Mucosa of stomach (tissue), 1 donor: ENCODE measurements around the gene NDUFA13.

Source experiments
- H3K27me3 ChIP-seq: one replicate; pipeline ENCODE4 v1.7.0; 2013; ENCODE audit warnings: mild to moderate bottlenecking, low read length; ENCODE audit not compliant: control insufficient read depth, insufficient read depth
- H3K36me3 ChIP-seq: one replicate; pipeline ENCODE4 v1.7.0; 2013; ENCODE audit warnings: low read length; ENCODE audit not compliant: control insufficient read depth, insufficient read depth
- H3K4me1 ChIP-seq: one replicate; pipeline ENCODE4 v1.7.0; 2013; ENCODE audit warnings: mild to moderate bottlenecking, low read length; ENCODE audit not compliant: control insufficient read depth, insufficient read depth
- H3K4me3 ChIP-seq: one replicate; pipeline ENCODE4 v1.7.0; 2013; ENCODE audit warnings: low read length
- H3K9ac ChIP-seq: one replicate; pipeline ENCODE4 v1.7.0; 2013; ENCODE audit warnings: mild to moderate bottlenecking, low read length, moderate library complexity
- H3K9me3 ChIP-seq: one replicate; pipeline ENCODE4 v1.7.0; 2013; ENCODE audit warnings: mild to moderate bottlenecking, low read length, moderate library complexity; ENCODE audit not compliant: control insufficient read depth
- donor health status: Pancreatic carcinoma.

Gene NDUFA13

DNA sequence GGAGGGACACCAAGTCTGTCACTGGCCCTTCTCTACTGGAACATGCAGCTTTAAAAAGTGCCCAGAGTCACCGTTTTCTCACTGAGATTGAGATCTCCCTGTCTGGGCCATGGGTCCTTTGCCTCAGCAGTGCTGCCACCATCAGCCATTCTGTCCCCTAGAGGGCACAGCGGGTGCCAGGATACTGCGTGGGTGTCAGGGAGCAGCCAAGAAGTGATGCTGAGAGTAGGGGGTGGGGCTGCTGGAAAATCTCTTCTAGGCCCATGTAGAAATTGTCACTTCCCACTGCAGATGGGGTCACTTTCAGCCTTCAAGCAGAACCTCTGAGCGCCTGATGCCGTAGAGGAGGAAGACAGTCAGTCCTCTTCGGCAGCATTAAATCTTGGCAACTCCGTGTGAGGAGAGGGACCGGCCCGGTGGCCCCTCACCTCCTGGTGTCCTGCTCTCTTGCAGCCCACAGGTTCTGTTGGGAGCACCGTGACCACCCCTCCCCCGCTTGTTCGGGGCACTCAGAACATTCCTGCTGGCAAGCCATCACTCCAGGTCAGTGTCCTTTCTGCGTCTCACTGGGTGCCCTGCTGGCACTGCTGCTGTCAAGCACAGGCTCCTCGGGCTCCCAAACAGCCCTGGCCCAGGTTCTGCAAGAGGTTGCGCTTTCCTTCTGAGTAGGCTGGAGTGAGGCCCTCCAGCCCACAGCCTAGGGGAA, 22.0 kb upstream of the NDUFA13 start:
- Histone ChIP-seq H3K4me3 (no peak overlapping the region), H3K36me3 (peaks cover 36% of the 10 kb centered on the region), H3K27me3 (no peaks in the 10 kb centered on the region), H3K9ac (no peak overlapping the region), H3K9me3 (no peaks in the 10 kb centered on the region), H3K4me1 (peaks cover 13% of the 10 kb centered on the region)

DNA sequence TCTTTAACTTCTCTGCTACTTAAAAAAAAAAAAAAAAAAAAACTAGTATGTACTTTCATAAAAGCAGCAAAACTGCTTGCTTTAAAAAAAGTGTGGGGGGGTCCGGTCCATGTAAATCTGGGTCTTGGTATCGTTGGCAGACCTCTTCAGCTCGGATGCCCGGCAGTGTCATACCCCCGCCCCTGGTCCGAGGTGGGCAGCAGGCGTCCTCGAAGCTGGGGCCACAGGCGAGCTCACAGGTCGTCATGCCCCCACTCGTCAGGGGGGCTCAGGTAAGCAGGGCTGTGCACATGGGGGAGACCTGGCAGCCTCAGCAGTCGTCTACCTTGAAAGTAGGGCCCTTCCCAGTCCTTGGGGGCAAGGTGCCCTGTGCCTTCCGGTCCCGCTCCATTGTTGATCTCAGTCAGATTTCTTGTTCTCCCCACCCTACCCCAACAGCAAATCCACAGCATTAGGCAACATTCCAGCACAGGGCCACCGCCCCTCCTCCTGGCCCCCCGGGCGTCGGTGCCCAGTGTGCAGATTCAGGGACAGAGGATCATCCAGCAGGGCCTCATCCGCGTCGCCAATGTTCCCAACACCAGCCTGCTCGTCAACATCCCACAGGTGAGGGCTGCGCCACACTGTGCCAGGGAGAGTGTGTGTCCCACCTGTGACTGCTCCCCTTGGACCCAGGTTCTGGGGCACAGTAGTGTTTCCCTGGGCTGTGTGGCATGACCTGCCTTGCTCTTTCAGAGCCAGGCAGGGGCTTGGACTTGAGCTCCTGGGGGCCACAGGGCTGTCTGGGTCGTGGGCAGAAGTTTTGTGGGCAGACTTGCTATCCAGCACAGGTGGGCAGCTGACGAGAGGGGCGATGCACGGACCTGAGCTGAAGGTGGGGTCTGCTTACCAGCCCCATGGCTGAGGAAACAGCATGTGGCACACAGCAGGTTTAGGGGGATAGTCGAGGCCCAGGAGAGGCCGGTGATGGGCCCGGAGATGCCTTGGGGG, 20.1 kb upstream of the NDUFA13 start:
- Histone ChIP-seq H3K27me3 (no peaks in the 10 kb centered on the region), H3K9ac (no peak overlapping the region), H3K36me3 (peaks cover 43% of the 10 kb centered on the region), H3K9me3 (no peaks in the 10 kb centered on the region), H3K4me1 (no peaks in the 10 kb centered on the region), H3K4me3 (no peak overlapping the region)

- Histone ChIP-seq H3K27me3 (no peaks in the 10 kb centered on the region), H3K9ac (no peak overlapping the region), H3K36me3 (peaks cover 43% of the 10 kb centered on the region), H3K9me3 (no peaks in the 10 kb centered on the region), H3K4me3 (no peak overlapping the region), H3K4me1 (no peaks in the 10 kb centered on the region)
Observed at GRCh38 chr19:19498255-19498991, 17.6 kb upstream of the NDUFA13 start.

DNA sequence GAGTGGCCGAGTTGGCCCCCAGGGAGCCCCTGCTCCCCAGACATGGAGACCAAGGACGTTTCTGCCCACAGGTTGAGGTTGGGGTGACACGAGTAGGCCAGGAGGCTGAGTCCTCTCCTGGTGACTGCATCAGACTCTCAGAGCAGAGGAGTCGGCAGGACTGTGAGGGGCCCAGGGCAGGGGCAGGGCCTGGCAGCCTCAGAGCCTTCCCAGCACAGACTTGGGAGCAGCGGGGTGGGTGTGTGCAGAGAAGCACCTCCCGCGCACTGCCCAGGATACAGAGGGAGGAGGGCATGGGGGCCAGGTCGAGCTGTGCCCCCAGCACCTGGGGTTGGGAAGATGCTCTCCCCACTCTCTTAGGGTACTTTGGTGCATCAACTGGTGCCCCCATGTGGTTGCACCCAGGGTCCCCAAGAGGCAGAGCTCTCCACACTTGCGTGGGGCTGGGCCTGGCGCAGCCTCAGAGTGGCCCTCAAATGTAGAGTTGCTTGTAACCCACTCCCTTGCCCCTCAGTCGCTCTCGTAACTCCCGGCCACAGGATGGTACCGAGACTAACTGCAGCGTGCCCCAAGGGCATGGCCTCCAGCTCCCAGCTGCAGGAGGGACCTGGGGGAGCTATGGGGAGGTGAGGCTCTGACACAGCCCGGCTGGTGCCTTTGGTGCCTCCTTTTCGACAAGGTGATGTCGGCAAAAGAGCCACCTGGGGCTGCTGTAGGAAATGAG, 16.6 kb upstream of the NDUFA13 start:
- Histone ChIP-seq H3K4me1 (no peaks in the 10 kb centered on the region), H3K9me3 (no peaks in the 10 kb centered on the region), H3K36me3 (peaks cover 40% of the 10 kb centered on the region), H3K27me3 (no peaks in the 10 kb centered on the region), H3K4me3 (no peak overlapping the region), H3K9ac (no peak overlapping the region)

- H3K4me3 ChIP-seq = no peak overlapping the region
- peaks cover 40% of the 10 kb centered on the region for H3K36me3 ChIP-seq
- H3K4me1 ChIP-seq = no peaks in the 10 kb centered on the region
- no peaks in the 10 kb centered on the region for H3K27me3 ChIP-seq
- H3K9ac ChIP-seq = no peak overlapping the region
- H3K9me3 ChIP-seq = no peaks in the 10 kb centered on the region
Observed at GRCh38 chr19:19500975-19501644, 14.9 kb upstream of the NDUFA13 start.

DNA sequence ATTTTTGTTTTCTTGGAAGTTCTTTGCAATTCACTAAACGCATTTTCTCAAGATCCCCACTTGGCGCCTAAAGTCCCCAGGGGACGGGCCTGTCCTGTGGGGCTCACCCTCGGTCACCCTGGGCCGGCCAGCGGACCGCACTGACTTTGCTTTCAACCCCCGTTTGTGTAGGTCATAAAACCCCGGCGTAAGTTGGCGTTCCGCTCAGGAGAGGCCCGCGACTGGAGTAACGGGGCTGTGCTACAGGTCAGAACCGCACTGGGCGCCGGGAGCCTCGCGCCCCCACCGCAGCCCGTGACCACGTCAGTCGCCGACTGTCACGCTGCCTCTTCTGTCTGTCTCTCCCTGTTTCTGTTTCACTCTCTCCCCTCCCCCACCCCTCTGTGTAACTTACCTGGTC, 14.2 kb upstream of the NDUFA13 start:
- Histone ChIP-seq H3K4me3 (no peak overlapping the region), H3K27me3 (no peaks in the 10 kb centered on the region), H3K36me3 (peaks cover 33% of the 10 kb centered on the region), H3K4me1 (no peaks in the 10 kb centered on the region), H3K9ac (no peak overlapping the region), H3K9me3 (no peaks in the 10 kb centered on the region)

GRCh38 chr19:19502281-19502680, 13.7 kb upstream of the NDUFA13 start:
- H3K36me3 ChIP-seq = peaks cover 30% of the 10 kb centered on the region
- H3K27me3 ChIP-seq = no peaks in the 10 kb centered on the region
- H3K9me3 ChIP-seq = no peaks in the 10 kb centered on the region
- H3K4me1 ChIP-seq = no peaks in the 10 kb centered on the region
- H3K4me3 ChIP-seq = no peak overlapping the region
- H3K9ac ChIP-seq = no peak overlapping the region

- Histone ChIP-seq H3K27me3 (no peaks in the 10 kb centered on the region), H3K4me3 (no peak overlapping the region), H3K4me1 (no peaks in the 10 kb centered on the region), H3K9ac (no peak overlapping the region), H3K9me3 (no peaks in the 10 kb centered on the region), H3K36me3 (peaks cover 23% of the 10 kb centered on the region)
Observed at GRCh38 chr19:19502808-19503602, 13.0 kb upstream of the NDUFA13 start.

- no peaks in the 10 kb centered on the region for H3K27me3 ChIP-seq
- H3K4me3 ChIP-seq = no peak overlapping the region
- H3K36me3 ChIP-seq = peaks cover 6% of the 10 kb centered on the region
- no peak overlapping the region for H3K9ac ChIP-seq
- no peaks in the 10 kb centered on the region for H3K9me3 ChIP-seq
- H3K4me1 ChIP-seq = no peaks in the 10 kb centered on the region
Observed at GRCh38 chr19:19504754-19505668, 11.0 kb upstream of the NDUFA13 start.
